SK-N-SH (cell line): ENCODE measurements around the gene PSAT1. TPM values are rescaled to one million over a fixed set of nuclear protein-coding genes. Genes with fewer than 3 reads are reported as not detected.

Experiments used
- CTCF ChIA-PET: fragments of 300-600, 350-600 bp; formaldehyde crosslinking; extraction: SDS; loops from one replicate; lab custom pipeline; 2021; lab: Yijun Ruan, JAX
- POLR2A ChIA-PET: fragments of 350-600 bp; sonication (Branson Sonifier 250); formaldehyde crosslinking; extraction: SDS; loops from one replicate; lab custom pipeline; 2020; ENCODE audit warnings: antibody characterized with exemption, inconsistent platforms; lab: Yijun Ruan, JAX
- DNase-seq: peaks from one replicate; pipeline ENCODE4 v3.0.0; 2012
- H2AFZ ChIP-seq: fragments of 200-600 bp; sonication (generic); 2 replicates; pipeline ENCODE4 v1.8.1; 2016; ENCODE audit warnings: antibody characterized with exemption, mild to moderate bottlenecking, low read depth
- H3F3A ChIP-seq: fragments of 200-600 bp; sonication (generic); replicated peaks from 2 replicates; pipeline ENCODE3; 2016; ENCODE audit warnings: antibody characterized with exemption, mild to moderate bottlenecking; ENCODE audit not compliant: insufficient read depth
- H3K27ac ChIP-seq, 2 experiments: fragments of 200-500 bp in 1 of 2; fragments of 200-600 bp in 1 of 2; sonication (Bioruptor generic) in 1 of 2; sonication (generic), shearing (Covaris generic) in 1 of 2; 2 replicates each; pipeline versions ENCODE4 v1.5.1 to v1.6.1; 2014 to 2016; ENCODE audit warnings: low read depth in 2 of 2, inconsistent platforms in 1 of 2, low read length in 1 of 2, mild to moderate bottlenecking in 1 of 2, mixed read lengths in 1 of 2
- H3K27me3 ChIP-seq: fragments of 200-600 bp; sonication (generic), shearing (Covaris generic); 2 replicates; pipeline ENCODE4 v1.6.1; 2016; ENCODE audit warnings: mixed run types; ENCODE audit not compliant: insufficient read depth
- H3K36me3 ChIP-seq, 2 experiments: fragments of 200-500 bp in 1 of 2; fragments of 200-600 bp in 1 of 2; sonication (Bioruptor generic) in 1 of 2; sonication (generic) in 1 of 2; replicated peaks in 1 of 2; 2 replicates each; pipeline versions ENCODE3 to v1.5.1; 2014 to 2016; ENCODE audit warnings: low read length in 1 of 2, mild to moderate bottlenecking in 1 of 2; ENCODE audit not compliant: insufficient read depth in 2 of 2, control insufficient read depth in 1 of 2
- H3K4me1 ChIP-seq, 2 experiments: fragments of 200-500 bp in 1 of 2; fragments of 200-600 bp in 1 of 2; sonication (Bioruptor generic) in 1 of 2; sonication (generic), shearing (Covaris generic) in 1 of 2; 2 replicates each; pipeline versions ENCODE4 v1.5.1 to v1.6.1; 2014 to 2016; ENCODE audit warnings: low read depth in 1 of 2, low read length in 1 of 2, mixed run types in 1 of 2; ENCODE audit not compliant: insufficient read depth in 2 of 2, control insufficient read depth in 1 of 2
- H3K4me2 ChIP-seq: fragments of 200-600 bp; sonication (generic), shearing (Covaris generic); 2 replicates; pipeline ENCODE4 v1.6.1; 2017; ENCODE audit warnings: mixed run types
- H3K4me3 ChIP-seq, 2 experiments: fragments of 200-500 bp in 1 of 2; fragments of 200-600 bp in 1 of 2; sonication (Bioruptor generic) in 1 of 2; sonication (generic), shearing (Covaris generic) in 1 of 2; 2 replicates each; pipeline versions ENCODE4 v1.5.1 to v1.8.1; 2014 to 2016; ENCODE audit warnings: low read depth in 2 of 2, inconsistent platforms in 1 of 2, low read length in 1 of 2, mild to moderate bottlenecking in 1 of 2, mixed read lengths in 1 of 2, moderate library complexity in 1 of 2
- H3K79me2 ChIP-seq: fragments of 200-600 bp; sonication (generic); 2 replicates; pipeline ENCODE4 v1.8.1; 2017; ENCODE audit warnings: mild to moderate bottlenecking; ENCODE audit not compliant: insufficient read depth
- H3K9ac ChIP-seq: fragments of 200-600 bp; sonication (generic); 2 replicates; pipeline ENCODE4 v1.6.1; 2017; ENCODE audit warnings: mixed run types
- H3K9me2 ChIP-seq: fragments of 200-600 bp; sonication (generic); 2 replicates; pipeline ENCODE4 v1.6.1; 2017; ENCODE audit warnings: mixed run types
- H3K9me3 ChIP-seq: fragments of 200-600 bp; sonication (generic); 2 replicates; pipeline ENCODE4 v1.6.1; 2017; ENCODE audit warnings: mixed run types, mild to moderate bottlenecking, moderate library complexity
- H4K20me1 ChIP-seq: fragments of 200-600 bp; sonication (generic); 2 replicates; pipeline ENCODE4 v1.6.1; 2017; ENCODE audit warnings: mild to moderate bottlenecking, mixed run types; ENCODE audit not compliant: insufficient read depth
- EP300 ChIP-seq, 2 experiments: IDR thresholded peaks; 2 replicates each; pipeline versions ENCODE4 v1.4.0 to v1.6.1; 2012; ENCODE audit warnings: borderline replicate concordance in 1 of 2, low read depth in 1 of 2, low read length in 1 of 2
- EZH2phosphoT487 ChIP-seq: fragments of 200-600 bp; sonication (generic); IDR thresholded peaks from 2 replicates; pipeline ENCODE4 v1.6.1; 2017; ENCODE audit warnings: low read depth, mixed run types, mild to moderate bottlenecking, antibody characterized with exemption, moderate library complexity, borderline replicate concordance
- FOXM1 ChIP-seq: IDR thresholded peaks from 2 replicates; pipeline ENCODE4 v1.4.0; 2012; ENCODE audit warnings: low read depth, mild to moderate bottlenecking
- NFIC ChIP-seq: IDR thresholded peaks from 2 replicates; pipeline ENCODE4 v1.4.0; 2012; ENCODE audit warnings: borderline replicate concordance
- RAD21 ChIP-seq: IDR thresholded peaks from 2 replicates; pipeline ENCODE4 v1.6.1; 2012; ENCODE audit warnings: mild to moderate bottlenecking, low read length
- RCOR1 ChIP-seq: fragments of 150-350 bp; IDR thresholded peaks from 2 replicates; pipeline ENCODE4 v1.6.1; 2017; ENCODE audit warnings: antibody characterized with exemption, low read length
- TAF1 ChIP-seq: IDR thresholded peaks from 2 replicates; pipeline ENCODE4 v1.6.1; 2012; ENCODE audit warnings: low read depth, mild to moderate bottlenecking, low read length, moderate library complexity, borderline replicate concordance
- WGBS: methylation state at CpG from one replicate; pipeline ENCODE4 v1.1.6; 2017; ENCODE audit warnings: low lambda C conversion rate; 5-methylcytosine and 5-hydroxymethylcytosine counted together
- polyA plus RNA-seq, 3 experiments: library from polyadenylated mRNA; depleted of rRNA; stranded (reverse); fragments of >200 nt; gene quantifications; 2 replicates each; pipeline ENCODE4 v1.2.3, GENCODE V29; 2012
- TF ChIP-seq, protein P1 (sequence below): IDR thresholded peaks from 2 replicates; pipeline ENCODE4 v1.4.0; 2012; ENCODE audit warnings: low read depth, borderline replicate concordance
- TF ChIP-seq, protein P2 (sequence below): IDR thresholded peaks from 2 replicates; pipeline ENCODE4 v1.6.1; 2012; ENCODE audit warnings: mild to moderate bottlenecking, low read depth, low read length, moderate library complexity
- TF ChIP-seq, protein P3 (sequence below): IDR thresholded peaks from 2 replicates; pipeline ENCODE4 v1.4.0; 2012; ENCODE audit warnings: low read depth

PSAT1 gene
- polyA plus RNA-seq, 1 of the 3 experiments (the other 2 are of a cell fraction) = 37.0 TPM

DNA sequence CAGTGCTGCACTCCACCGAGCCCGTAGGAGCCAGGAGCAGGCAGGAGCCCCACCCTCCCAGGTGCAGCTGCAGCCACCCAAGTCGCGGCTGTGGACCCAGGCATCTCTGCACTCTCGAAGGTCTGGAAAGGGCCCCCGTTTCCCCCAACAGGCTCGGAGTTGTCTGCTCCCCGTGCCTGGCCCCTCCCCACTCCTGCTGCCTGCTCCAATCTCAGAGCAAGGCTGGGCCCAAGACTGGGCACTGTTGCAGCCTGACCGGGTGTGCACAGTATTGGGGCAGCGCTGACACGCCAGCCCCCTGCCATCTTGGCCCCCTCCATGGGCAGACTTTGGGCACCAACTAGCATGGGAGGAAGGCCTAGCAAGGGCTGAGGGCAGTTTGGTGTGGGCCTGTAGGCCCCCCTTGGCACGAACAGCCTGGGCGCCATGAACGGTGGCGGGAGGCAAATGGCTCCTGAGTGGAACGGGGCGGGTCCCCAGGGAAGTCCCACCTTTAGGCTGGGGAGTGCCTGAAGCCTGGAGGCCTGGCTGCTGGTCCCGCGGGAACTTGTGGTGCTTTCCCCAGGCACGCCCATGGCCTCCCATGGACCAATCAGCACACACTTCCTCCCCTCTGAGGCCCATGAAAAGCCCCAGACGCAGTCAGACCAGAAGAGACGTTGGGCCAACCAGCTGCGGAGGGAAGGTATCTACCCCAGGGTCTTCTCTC, 60.4 kb downstream of the PSAT1 start:
- CTCF ChIA-PET = interaction anchor here (0.7 to 2.8 kb wide), 5 partner anchors 8 to 96 kb away, joined by 3 to 24 read pairs (median 4); no protein-coding TSS in a partner anchor

More for the DNA sequence above, 60.4 kb downstream of the PSAT1 start:
- POLR2A ChIA-PET = no interaction called here
- 78% methylated on average over 14 of the region's 23 CpGs for WGBS
- Histone ChIP-seq H4K20me1 (no peaks in the 10 kb centered on the region), H2AFZ (no peak overlapping the region)
- TF ChIP-seq, protein P1, sequence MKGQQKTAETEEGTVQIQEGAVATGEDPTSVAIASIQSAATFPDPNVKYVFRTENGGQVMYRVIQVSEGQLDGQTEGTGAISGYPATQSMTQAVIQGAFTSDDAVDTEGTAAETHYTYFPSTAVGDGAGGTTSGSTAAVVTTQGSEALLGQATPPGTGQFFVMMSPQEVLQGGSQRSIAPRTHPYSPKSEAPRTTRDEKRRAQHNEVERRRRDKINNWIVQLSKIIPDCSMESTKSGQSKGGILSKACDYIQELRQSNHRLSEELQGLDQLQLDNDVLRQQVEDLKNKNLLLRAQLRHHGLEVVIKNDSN = no peak
- TF ChIP-seq TAF1 = no peak
- TF ChIP-seq EP300 (IDR thresholded peaks at IDR 0.05; ENCODE audit: borderline replicate concordance in 1 of 2, low read depth in 1 of 2, low read length in 1 of 2) = no peak
- TF ChIP-seq, protein P2, sequence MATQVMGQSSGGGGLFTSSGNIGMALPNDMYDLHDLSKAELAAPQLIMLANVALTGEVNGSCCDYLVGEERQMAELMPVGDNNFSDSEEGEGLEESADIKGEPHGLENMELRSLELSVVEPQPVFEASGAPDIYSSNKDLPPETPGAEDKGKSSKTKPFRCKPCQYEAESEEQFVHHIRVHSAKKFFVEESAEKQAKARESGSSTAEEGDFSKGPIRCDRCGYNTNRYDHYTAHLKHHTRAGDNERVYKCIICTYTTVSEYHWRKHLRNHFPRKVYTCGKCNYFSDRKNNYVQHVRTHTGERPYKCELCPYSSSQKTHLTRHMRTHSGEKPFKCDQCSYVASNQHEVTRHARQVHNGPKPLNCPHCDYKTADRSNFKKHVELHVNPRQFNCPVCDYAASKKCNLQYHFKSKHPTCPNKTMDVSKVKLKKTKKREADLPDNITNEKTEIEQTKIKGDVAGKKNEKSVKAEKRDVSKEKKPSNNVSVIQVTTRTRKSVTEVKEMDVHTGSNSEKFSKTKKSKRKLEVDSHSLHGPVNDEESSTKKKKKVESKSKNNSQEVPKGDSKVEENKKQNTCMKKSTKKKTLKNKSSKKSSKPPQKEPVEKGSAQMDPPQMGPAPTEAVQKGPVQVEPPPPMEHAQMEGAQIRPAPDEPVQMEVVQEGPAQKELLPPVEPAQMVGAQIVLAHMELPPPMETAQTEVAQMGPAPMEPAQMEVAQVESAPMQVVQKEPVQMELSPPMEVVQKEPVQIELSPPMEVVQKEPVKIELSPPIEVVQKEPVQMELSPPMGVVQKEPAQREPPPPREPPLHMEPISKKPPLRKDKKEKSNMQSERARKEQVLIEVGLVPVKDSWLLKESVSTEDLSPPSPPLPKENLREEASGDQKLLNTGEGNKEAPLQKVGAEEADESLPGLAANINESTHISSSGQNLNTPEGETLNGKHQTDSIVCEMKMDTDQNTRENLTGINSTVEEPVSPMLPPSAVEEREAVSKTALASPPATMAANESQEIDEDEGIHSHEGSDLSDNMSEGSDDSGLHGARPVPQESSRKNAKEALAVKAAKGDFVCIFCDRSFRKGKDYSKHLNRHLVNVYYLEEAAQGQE = no peak
- TF ChIP-seq, protein P3, sequence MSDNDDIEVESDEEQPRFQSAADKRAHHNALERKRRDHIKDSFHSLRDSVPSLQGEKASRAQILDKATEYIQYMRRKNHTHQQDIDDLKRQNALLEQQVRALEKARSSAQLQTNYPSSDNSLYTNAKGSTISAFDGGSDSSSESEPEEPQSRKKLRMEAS = no peak
- TF ChIP-seq EZH2phosphoT487 = no peak
- TF ChIP-seq FOXM1 = no peak
- no peak for TF ChIP-seq NFIC
- TF ChIP-seq RAD21 = no peak
- no peak for TF ChIP-seq RCOR1
- TF ChIP-seq, all 33 proteins: peak for 0
- H3K36me3 ChIP-seq = no peaks in the 10 kb centered on the region
- H3K27ac ChIP-seq = no peak overlapping the region
- DNase-seq = no peak
- H3K79me2 ChIP-seq = no peaks in the 10 kb centered on the region
- no peak overlapping the region for H3K9ac ChIP-seq
- peaks cover 0 to 20% of the 10 kb centered on the region in 2 experiments; a peak in 2 of 4 replicates for H3K4me1 ChIP-seq
- H3K4me3 ChIP-seq = no peak overlapping the region
- no peaks in the 10 kb centered on the region for H3K27me3 ChIP-seq
- H3K9me3 ChIP-seq = no peaks in the 10 kb centered on the region
- H3K9me2 ChIP-seq = no peaks in the 10 kb centered on the region
- H3F3A ChIP-seq = no peaks in the 10 kb centered on the region
- H3K4me2 ChIP-seq = no peak overlapping the region
